Embryonic facial prominence (tissue), 1 donor: ENCODE data around the gene OR7A17.

ENCODE experiments used
- DNase-seq: peaks from one replicate; pipeline ENCODE4 v3.0.0-alpha.2; 2016; ENCODE audit errors: extremely low spot score

Gene OR7A17

GRCh38 chr19:14886032-14886431 lies at the start of gene OR7A17:
Gene OR7A17 (minus strand): TSS chr19:14886132. CDS start chr19:14881355, 4,777 bp downstream.
- no peak for DNase-seq

GRCh38 chr19:14933506-14933905 lies 47.6 kb upstream of the OR7A17 start:
- no peak for DNase-seq

GRCh38 chr19:14916848-14917247 lies 30.9 kb upstream of the OR7A17 start:
- DNase-seq: no peak

- DNase-seq: no peak
Measured at GRCh38 chr19:14915116-14915515, 29.2 kb upstream of the OR7A17 start.

GRCh38 chr19:14906711-14907110 lies 20.8 kb upstream of the OR7A17 start:
- DNase-seq: no peak

GRCh38 chr19:14901675-14902260 lies 15.8 kb upstream of the OR7A17 start:
- no peak for DNase-seq

- DNase-seq: no peak
Measured at GRCh38 chr19:14890643-14891379, 4.9 kb upstream of the OR7A17 start.

- DNase-seq: no peak
Measured at GRCh38 chr19:14889994-14890642, 4.2 kb upstream of the OR7A17 start.

- peak; percentile 8 for DNase-seq
Measured at GRCh38 chr19:14871619-14872230, 14.2 kb downstream of the OR7A17 start.

- no peak for DNase-seq
Measured at GRCh38 chr19:14868497-14868896, 17.4 kb downstream of the OR7A17 start.

GRCh38 chr19:14848822-14849221 lies 37.1 kb downstream of the OR7A17 start, which contains the start of gene OR7A10:
Gene OR7A10 (minus strand): TSS chr19:14848922. CDS start chr19:14841877, 7,045 bp downstream.
- DNase-seq: no peak

- DNase-seq: no peak
Measured at GRCh38 chr19:14843578-14843977, 42.4 kb downstream of the OR7A17 start.

GRCh38 chr19:14843169-14843568 lies 42.8 kb downstream of the OR7A17 start:
- DNase-seq: no peak

GRCh38 chr19:14840206-14840605 lies 45.7 kb downstream of the OR7A17 start:
- DNase-seq: no peak

GRCh38 chr19:14837391-14837790 lies 48.5 kb downstream of the OR7A17 start:
- no peak for DNase-seq

GRCh38 chr19:14835011-14835410 lies 50.9 kb downstream of the OR7A17 start, which contains the start of the genes OR7A5 and OR7C1:
Gene OR7A5 (minus strand): TSS chr19:14835185. CDS start chr19:14828241, 6,944 bp downstream.
Gene OR7C1 (minus strand): TSS chr19:14835185. CDS start chr19:14800136, 35,049 bp downstream.
- DNase-seq: no peak

GRCh38 chr19:14830702-14831101 lies 55.2 kb downstream of the OR7A17 start:
- no peak for DNase-seq
